Measurements from ENCODE around the gene USP4.
"Not testable (repeated sequence)": the region's sequence is repeated elsewhere in the genome, so short reads cannot be mapped to it uniquely, and the experiment has no call there.

Gene USP4

DNA sequence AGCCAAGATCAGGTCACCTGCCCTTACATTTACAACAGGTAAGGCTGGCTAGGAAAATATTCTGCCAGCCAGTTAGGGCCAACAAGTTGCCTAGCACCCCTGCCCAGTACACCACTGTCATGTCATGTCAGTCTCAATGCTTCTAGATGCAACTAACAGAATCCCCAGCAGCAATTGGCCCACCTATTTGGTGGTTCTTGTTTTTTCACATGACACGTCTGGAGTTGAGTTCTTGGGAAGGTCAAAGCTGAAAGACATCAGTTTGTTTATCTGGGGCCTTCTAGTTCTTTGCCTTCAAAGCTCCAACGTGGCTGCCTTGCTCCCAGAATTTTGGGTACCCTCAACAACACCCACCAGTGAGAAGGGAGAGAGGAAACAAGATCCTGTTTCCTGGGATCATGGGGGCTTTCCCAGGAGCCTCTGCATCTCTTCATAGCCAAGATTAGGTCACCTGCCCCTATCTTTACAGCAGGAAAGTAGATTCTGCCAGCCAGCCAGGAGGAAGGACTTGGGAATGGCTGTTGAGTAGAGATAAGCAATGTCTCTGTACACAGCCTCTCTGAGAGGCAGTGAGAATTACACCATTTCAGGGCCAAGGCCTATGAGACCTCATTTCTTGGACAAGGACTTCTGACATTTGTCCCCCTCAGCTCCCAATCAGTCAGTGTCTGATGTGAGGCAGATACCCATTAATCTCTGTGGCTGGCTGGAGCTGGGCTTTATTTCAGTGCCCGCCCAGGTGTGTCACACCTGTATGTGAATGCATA lies 9.7 kb upstream of the USP4 start:
- DNase-seq = no peak

DNA sequence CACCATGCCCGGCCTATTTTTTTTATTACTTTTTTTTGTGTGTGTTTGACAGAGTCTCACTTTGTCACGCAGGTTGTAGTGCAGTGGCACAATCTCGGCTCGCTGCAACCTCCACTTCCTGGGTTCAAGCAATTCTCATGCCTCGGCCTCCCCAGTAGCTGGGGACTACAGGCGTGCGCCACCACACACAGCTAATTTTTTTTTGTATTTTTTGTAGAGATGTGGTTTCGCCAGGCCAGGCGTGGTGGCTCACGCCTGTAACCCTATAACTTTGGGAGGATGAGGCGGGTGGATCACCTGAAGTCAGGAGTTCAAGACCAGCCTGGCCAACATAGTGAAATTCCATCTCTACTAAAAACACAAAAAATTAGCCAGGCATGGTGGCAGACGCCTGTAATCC lies 8.5 kb upstream of the USP4 start:
- not testable (repeated sequence) for DNase-seq

DNA sequence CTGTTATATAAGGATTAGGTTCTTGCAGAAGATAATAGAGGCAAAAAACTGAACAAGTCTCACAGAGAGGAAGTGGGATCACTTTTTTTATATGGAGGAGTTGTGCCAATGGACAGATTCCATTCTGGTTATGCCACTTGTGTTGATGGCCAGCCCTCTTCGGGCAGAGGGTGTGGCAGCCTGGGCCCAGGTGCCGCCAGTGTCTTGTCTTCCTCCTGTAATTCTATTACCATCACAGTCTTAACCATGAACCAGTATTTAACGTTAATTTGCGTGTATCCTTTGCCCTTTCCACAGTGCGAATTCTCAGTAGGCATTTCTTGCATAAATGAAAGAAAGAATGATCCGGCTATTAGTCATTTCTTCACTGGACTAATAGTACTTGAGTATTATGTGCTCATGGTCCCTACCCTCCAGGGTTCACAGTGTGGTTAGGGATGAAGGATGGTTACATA lies 7.0 kb upstream of the USP4 start:
- DNase-seq = no peak

DNA sequence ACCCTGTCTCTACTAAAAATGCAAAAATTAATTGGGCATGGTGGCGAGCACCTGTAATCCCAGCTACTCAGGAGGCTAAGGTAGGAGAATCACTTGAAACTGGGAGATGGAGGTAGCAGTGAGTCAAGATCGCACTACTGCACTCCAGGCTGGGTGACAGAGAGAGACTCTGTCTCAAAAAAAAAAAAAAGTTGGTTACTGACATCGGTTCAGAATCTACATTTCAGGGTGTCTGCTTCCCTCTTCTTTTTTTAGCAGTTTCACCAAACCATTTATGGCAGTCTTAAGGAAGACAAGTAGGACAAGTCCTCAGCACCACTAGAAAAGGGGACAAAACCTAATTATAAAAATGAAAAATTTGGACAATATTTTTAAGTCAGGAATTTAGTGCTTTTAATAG lies 3.3 kb upstream of the USP4 start:
- DNase-seq = no peak

DNA sequence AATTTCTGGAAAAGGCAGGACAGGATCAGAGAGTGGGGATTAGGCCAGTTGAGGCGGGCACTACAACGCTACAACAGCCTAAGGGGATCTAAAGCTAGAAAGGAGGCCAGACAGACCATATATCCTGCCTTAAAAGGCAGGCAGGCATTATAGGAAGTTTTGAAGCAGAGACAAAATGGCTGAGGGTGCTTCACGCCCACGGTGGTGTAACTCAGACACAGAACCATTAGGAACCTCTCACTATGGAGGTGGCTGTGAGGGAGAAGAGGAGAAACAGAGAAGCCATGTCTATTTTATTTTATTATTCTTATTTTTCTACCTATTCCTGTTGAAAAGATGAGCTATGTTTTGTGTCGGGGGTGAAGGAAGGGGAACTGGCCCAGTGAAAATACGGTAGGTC lies 2.1 kb upstream of the USP4 start:
- DNase-seq = no peak

DNA sequence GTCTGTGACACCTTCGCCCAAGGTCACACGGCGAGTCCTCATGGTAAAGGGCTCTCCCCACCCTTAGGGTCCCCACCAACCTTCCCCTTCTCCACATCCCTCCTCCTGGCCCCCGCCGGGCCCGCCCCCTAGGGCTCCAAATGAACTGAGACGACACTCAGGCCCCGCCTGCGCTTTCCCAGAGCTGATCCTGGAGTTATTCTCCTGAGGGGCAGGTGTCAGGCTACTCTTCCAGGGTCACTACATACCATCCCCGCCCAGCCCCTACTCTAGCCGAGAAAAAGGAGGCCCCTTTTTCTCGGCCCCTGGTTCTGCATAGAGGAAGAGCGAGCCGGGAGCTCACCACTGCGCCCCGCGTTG lies 292 bp downstream of the USP4 start:
- DNase-seq = peak; percentile 24

DNA sequence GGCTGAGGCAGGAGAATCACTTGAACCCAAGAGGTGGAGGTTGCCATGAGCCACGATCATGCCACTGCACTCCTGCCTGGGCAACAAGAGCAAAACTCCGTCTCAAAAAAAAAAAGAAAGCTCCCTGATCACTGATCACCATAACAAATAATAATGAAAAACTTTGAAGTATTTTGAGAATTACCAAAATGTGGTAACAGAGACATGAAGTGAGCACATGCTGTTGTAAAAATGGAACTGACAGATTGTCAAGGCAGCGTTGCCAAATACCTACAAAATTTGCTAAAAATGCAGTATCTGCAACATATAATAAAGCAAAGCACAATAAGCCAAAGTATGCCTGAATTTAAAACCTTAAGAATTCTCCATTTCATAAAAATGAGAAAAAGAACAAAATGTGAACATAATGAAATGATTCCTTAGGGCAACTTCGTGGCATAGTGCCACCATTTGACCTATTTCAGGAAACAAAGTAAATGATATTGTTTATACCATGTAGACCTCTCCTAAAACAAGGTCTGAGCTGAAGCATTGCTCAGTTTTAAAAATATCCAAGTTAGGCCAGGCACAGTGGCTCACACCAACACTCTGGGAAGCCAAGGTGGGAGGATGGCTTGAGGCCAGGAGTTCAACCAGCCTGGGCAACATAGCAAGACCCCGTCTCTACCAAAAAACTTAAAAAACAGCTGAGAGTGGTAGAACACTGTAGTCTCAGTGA lies 5.8 kb downstream of the USP4 start:
- DNase-seq = no peak

DNA sequence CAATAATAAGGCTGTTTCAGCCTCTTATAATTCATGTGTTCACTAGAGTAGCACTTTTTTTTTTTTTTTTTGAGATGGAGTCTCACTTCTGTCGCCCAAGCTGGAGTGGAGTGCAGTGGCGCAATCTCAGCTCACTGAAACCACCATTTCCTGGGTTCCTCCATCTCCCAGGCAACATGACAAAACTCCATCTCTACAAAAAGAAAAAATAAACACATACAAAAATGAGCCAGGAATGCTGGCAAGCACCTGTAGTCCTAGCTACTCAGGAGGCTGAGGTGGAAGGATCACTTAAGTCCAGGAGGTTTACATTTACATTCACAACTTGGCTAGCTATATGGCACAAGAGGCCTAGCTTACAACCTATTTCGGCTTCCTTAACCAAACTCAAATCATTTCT lies 6.8 kb downstream of the USP4 start:
- peak; percentile 47 for DNase-seq

DNA sequence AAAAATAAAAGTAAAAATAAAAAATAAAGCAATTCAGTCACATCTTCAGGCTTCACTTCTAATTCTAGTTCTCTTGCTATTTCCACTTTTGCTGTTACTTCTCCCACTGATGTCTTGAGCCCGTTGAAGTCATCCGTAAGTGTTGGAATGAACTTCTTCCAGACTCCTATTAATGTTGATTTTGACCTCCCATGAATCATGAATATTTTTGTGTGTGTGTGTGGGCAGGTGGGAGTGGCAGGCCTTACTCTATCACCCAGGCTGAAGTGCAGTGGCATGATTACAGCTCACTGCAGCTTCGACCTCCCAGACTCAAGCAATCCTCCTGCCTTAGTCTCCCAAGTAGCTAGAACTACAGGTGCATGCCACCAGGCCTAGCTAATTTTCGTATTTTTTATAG lies 10.7 kb downstream of the USP4 start:
- no peak for DNase-seq

DNA sequence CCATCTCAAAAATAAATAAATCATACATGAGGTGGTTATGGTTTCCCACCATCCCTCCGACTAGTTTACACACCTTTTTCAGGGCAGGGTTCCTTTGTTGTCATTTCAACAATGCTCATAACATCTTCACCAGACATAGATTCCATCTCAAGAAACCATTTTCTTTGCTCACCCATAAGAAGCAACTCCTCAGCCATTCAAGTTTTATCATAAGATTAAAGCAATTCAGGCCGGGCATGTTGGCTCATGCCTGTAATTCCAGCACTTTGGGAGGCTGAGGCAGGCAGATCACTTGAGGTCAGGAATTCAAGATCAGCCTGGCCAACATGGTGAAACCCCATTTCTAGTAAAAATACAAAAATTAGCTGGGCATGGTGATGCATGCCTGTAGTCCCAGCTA lies 11.5 kb downstream of the USP4 start:
- DNase-seq = not testable (repeated sequence)

DNA sequence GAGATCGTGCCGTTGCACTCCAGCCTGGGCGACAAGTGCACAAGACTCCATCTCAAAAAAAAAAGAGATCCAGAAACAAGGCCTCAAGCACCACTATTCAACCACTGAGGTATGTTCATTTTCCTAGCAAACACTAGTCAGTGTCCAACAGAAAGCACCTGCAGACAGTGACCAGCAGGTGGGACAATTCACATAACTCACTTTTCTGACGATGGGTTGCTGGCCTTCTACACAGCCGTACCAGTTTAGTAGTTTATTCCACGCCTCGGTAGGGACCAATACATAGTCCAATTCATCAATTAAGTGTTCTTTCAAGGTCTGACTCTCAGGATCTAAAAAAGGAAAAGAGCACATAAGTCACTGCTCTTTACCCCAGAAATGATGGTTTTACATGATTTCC lies 12.4 kb downstream of the USP4 start:
- DNase-seq = no peak

DNA sequence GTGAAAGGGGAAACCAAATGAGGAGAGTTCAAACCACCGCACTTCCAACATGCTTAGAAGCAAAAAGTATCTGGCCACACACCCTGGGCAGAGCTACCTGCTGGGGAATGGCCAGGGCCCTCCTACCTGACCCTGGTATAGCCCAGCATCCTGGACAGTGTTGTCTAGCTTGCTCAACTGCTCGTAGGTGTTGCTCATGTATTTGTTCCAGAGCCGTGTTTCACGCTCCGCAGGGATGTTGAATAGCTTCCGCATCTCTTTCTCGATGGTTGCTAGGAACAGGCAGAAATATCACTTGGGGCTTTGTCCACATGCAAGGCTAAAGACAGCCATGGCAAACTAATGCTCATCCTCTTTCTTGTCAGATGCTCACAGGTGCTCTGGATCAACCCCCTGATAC lies 15.1 kb downstream of the USP4 start:
- DNase-seq = no peak

DNA sequence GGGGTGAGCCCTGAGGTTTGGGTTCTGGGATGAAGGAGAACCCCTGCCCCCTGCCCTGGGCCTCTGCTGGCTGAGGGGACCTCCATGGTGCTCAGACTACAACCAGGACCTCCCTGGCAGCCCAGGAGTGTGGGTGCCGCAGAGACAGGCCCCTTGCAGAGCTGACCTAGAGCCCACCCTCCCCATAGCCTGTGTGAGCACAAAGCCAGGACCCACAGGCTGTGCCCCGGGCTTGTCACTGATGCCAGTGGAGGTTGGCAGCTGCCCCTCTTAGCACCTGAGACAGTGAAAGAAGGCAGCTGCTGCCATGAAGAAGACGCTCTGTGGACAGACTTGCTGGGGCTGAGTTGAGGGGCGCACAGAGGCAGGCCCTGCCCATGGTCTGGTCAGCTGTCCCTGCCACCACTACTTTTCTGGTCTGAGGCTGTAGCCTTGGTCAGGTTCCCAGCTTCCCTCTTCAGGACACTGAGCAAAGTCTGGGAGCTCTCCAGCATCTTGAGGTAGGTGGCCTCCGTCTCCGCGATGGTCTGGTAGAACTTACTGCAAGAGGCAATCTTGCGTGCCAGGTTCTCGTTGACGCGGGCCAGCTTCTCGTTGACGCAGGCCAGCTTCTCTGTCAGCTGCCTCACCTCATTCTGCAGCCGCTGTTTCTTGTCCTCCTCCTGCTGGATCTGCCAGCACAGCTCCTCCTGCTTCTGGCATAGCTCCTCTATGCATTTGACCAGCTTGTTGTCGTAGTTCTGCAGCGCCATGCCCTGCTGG lies 23.0 kb downstream of the USP4 start:
- DNase-seq = no peak

DNA sequence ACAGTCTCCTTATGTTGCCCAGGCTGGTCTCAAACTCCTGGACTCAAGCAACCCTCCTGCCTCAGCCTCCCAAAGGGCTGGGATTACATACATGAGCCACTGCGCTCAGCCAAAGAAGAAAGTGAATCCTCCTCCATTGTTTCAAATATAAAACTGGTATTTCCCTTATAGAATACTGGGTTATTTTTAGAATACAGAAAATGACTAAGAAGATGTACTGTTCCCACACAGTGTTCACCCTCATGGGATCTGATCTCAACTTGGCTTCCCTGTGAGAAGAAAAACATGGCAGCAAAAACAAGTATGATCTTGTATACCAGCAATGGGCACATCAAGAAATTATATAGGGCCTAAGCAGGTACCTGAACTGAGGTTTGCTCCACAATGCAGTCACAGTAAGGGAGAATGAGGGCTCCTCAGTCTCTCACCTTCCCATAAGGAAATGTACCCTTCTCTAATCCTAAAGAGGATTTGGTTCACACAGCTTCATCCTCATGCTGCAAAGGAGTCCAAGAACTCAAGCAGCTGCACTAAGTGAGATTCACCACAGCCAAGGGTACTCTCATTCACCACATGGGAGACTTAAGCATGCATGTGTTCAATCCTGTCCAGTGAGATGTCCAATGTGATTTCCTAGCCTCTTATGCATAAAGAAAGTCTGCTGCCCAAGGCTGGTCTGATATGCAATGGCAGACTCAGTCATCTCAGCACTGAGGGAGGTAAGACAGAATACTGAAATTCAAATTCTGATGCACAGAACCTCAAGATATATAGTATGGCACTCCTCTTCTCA lies 25.8 kb downstream of the USP4 start:
- no peak for DNase-seq

DNA sequence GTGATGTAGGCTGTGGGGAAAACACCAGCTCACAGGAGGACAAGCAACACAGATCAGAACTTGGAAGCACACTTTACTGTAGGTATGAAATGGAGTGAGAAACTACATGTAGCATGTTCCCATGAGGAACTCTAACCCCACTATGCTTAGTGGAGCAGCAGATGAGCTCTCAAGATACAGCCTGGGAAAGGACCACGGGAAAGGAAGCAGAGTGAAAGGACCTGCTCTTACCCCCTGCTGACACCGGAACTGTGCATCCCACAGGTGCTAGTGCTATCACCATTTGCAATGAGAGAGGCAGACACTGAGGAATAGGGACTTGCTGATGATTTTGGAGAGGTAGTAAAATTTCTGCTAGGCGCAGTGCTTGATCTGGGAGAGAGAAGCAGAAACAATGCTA lies 28.6 kb downstream of the USP4 start:
- DNase-seq = no peak

DNA sequence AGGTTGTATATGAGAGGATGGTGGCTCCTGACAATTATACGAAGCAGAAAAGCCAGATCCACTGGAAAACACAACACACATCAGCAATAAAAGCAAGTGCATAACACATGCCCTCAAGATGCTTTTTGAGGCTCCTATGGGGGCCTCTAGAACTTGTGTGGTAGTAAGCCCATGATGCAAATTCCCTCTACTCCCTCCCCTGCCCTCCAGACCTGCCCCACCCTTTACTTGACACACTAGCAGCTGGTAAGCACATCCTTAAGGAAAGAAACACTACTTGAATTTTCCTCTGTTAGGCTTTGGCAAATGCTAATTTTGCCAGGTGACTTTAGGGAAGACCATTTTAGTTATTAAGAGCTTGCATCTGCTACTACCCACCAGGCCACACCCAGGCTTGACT lies 29.2 kb downstream of the USP4 start:
- no peak for DNase-seq

DNA sequence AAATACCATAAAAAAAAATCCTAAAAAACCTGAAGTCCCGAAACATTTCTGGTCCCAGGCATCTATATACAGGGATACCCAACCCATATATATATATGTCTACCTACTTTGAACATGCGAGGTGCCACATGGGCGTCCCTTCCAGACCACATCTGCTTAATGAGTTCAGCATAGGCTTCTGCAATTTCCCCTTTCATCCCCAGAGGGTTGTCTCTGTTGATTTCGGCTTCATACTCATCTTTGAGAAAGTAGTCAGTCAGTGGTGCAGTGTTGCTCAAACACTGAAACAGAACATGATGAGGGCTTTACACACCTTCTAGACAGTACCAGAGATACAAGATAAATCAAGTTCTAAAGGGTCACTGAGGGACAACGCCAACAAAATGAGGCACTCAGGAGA lies 34.2 kb downstream of the USP4 start:
- no peak for DNase-seq

DNA sequence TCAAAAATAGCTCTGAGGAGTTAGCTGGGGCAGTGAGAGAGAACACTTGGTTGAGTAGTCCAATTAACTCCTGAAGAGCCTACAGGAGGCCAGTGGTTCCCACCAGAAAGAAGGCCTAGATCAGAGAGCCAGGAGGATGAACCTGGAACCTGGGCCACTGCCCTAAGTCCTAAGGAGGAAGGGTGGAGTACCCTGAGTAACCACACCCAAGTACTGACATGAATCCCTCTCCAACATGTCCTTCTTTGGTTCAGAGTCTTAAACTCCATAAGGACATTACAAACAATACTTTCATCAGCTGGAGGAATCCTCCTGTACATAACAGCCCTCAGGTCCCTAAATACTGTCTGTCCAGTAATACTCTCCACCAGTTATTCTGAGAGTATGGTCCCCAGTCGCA lies 37.2 kb downstream of the USP4 start:
- DNase-seq = no peak

DNA sequence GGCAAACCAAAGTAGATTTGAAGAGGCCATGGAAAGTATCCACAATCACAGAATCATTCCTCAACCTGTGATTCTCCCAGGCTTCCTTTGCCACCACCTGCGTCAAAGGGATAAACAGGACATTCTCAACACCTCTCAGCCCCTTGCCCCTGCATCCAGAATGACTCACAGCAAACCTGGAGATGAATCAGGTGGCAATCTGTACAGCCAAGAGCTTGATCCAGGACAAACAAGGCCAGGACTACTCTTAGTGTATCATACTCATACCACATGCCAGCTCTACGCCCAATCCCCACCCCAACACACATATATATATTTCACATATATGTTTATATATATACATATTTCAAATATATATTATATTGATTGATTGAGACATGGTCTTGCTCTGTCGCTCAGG lies 39.3 kb downstream of the USP4 start:
- no peak for DNase-seq

DNA sequence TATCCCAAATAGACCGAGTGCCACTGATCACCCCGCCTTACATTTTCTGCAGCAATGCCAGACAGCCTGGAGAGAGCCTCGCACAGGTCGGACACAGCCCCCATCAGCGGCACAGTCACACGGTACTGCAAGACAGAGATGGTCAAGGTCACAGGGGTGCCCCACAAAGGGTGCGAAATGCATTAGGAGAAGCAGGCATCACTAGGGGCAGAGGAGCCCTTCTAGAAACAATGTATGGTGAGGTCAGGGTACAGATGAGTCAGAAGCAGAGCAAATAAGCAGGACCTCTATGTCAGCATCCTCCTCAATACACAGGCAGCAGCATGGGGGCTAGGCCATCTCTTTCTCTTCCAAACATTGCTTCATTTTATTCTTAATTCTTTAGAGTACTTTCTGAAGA lies 41.3 kb downstream of the USP4 start:
- DNase-seq = no peak

DNA sequence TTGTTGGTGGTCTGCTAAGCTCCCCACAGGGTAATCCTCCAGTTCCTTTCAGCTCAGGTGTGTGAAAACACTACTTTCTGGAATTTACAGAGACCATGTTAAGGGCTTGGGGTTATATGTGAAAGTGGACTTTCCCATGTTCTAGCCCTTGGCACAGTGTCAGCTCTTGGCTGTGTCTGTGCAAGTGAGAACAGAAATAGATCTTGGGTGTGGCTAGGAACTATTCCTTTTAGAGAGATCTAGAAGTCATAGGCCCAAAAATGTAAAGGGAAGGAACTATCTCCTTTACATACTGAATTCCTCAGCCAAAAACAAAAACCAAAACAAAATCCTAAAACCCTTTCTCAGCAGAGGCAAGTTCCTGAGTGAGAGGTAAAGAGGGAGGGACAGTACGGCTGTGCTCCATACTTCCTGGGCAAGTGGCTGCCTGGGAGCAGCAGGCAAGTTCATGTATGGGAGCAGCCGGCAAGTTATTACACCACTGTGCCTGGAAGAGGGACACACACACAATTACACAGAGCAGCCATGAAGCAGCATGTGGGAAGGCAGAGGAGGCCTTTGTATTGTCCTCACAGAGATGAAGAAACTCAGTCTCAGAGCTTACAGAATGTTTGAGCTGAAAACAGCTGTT lies 43.0 kb downstream of the USP4 start:
- no peak for DNase-seq

DNA sequence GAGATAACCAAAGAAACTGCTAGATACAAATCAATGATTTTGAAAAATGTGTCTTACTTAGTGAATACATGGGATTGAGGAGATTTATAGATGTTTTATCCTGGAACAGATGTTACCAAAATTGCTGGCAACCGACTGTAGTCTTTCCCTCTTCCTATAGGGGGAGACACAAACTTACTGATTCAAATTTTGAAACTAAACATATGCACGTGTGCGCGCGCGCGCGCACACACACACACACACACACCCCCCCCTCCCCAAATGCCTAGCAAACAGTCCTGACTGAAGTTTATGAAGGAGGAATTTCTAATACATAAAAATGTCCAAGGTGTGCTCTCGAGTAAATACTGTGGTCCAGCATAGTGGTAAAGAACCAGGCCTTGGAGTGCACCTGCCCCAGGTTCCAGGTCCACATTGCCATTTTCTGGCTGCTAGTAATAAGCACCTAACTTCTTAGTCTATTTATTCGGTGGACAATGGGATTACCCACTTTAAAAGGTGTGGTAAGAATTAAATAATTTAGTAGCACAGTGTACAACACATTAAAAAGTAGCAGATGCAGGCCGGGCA lies 44.3 kb downstream of the USP4 start:
- DNase-seq = peak; percentile 62

Data from CD4-positive, alpha-beta T cell treated with Interleukin-10 for 1 hour (primary cell).